H1 (cell line): ENCODE data around the gene LRRC4C. TPM values are rescaled to one million over a fixed set of nuclear protein-coding genes. Genes with fewer than 3 reads are reported as not detected.

Experiments
- ATF3 ChIP-seq: IDR thresholded peaks from 2 replicates; pipeline ENCODE4 v1.6.1; 2011; ENCODE audit warnings: low read depth, mild to moderate bottlenecking, low read length; ENCODE audit not compliant: insufficient read depth
- BACH1 ChIP-seq: IDR thresholded peaks from 2 replicates; pipeline ENCODE4 v1.6.1; 2012; ENCODE audit warnings: low read length, improper control_type of control experiment
- CBX5 ChIP-seq: fragments of 300-800, 300-1000 bp; sonication (generic); IDR thresholded peaks from 2 replicates; pipeline ENCODE4 v1.7.1; 2016; ENCODE audit warnings: antibody characterized with exemption, low read length, low read depth
- CHD7 ChIP-seq: fragments of 300-600 bp; sonication (generic); IDR thresholded peaks from 2 replicates; pipeline ENCODE4 v1.7.1; 2012; ENCODE audit warnings: low read length, moderate library complexity, mild to moderate bottlenecking, inconsistent platforms; ENCODE audit not compliant: insufficient replicate concordance
- EP300 ChIP-seq, 2 experiments: IDR thresholded peaks; 1 replicate in 1 of 2; 2 replicates in 1 of 2; pipeline ENCODE4 v1.6.1; 2011 to 2012; ENCODE audit warnings: low read depth in 2 of 2, low read length in 2 of 2, mild to moderate bottlenecking in 2 of 2, borderline replicate concordance in 1 of 2, inconsistent platforms in 1 of 2, moderate library complexity in 1 of 2
- GABPA ChIP-seq: IDR thresholded peaks from 2 replicates; pipeline ENCODE4 v1.6.1; 2011; ENCODE audit warnings: mild to moderate bottlenecking, low read length, moderate library complexity, borderline replicate concordance; ENCODE audit not compliant: insufficient read depth
- SIN3A ChIP-seq, 2 experiments: IDR thresholded peaks in 1 of 2; conservative IDR thresholded peaks in 1 of 2; 2 replicates each; pipeline ENCODE4 v1.6.1; 2011 to 2012; ENCODE audit warnings: low read length in 2 of 2, improper control_type of control experiment in 1 of 2, low read depth in 1 of 2, mild to moderate bottlenecking in 1 of 2
- SP1 ChIP-seq: IDR thresholded peaks from 2 replicates; pipeline ENCODE4 v1.6.1; 2011; ENCODE audit warnings: low read depth, low read length
- USF2 ChIP-seq: IDR thresholded peaks from 2 replicates; pipeline ENCODE4 v1.6.1; 2011; ENCODE audit warnings: low read length, improper control_type of control experiment
- ZNF274 ChIP-seq: IDR thresholded peaks from 2 replicates; pipeline ENCODE4 v1.7.0; 2012; ENCODE audit warnings: low read length, borderline replicate concordance; ENCODE audit errors: extremely low read depth
- polyA plus RNA-seq, 7 experiments: library from polyadenylated mRNA; depleted of rRNA in 3 of 7; stranded (reverse) in 5 of 7; unstranded in 2 of 7; fragments of >200 nt in 5 of 7; fragments of 200-250 nt in 2 of 7; gene quantifications; 1 replicate in 5 of 7; 2 replicates in 1 of 7; 4 replicates in 1 of 7; pipeline versions ENCODE4 v1.2.1 to v1.2.3, GENCODE V29; 2011 to 2013; ENCODE audit warnings: missing spikeins in 2 of 7, mixed read lengths in 2 of 7
- total RNA-seq: library from RNA; stranded (reverse); fragmentation: NEBNext Ultra II Directional; extraction: Animal tissue kit (Norgen Biotek cat#: 25700); gene quantifications from 2 replicates; pipeline ENCODE4 v1.2.1, GENCODE V29; 2021

The LRRC4C gene
- total and polyA plus RNA-seq, 2 of the 8 experiments (the other 6 are each of a cell fraction or from before 2014, with no cell fraction given): 0.23 to 2.2 TPM

GRCh38 chr11:41065432-41065831 lies 394.0 kb downstream of the LRRC4C start (continued):
- no peak for TF ChIP-seq CHD7
- no peak for TF ChIP-seq BACH1
- TF ChIP-seq SIN3A (conservative IDR thresholded peaks at IDR 0.05 in 1 of 2, IDR thresholded peaks at IDR 0.05 in 1 of 2; ENCODE audit: low read depth in 1 of 2, low read length in 2 of 2): no peak
- TF ChIP-seq ATF3: no peak
- no peak for TF ChIP-seq SP1
- no peak for TF ChIP-seq USF2
- no peak for TF ChIP-seq ZNF274
- no peak for TF ChIP-seq EP300 (IDR thresholded peaks at IDR 0.05; ENCODE audit: borderline replicate concordance in 1 of 2, low read depth in 2 of 2, low read length in 2 of 2)
- TF ChIP-seq CBX5: no peak
- no peak for TF ChIP-seq GABPA
